HepG2 (cell line): ENCODE results near the gene MAPK14. TPM values are rescaled to one million over a fixed set of nuclear protein-coding genes. Genes with fewer than 3 reads are reported as not detected.

Source experiments
- ATAC-seq: fragments of 200-7000 bp; cut with Tn5 transposase; 3 replicates; pipeline ENCODE4 v1.9.1; 2020; ENCODE audit warnings: mild to moderate bottlenecking, moderate library complexity
- BruUV-seq: library from RNA; stranded (reverse); fragments of 400-500 nt; replicated peaks from 2 replicates; lab custom pipeline; 2021; lab: Mats Ljungman, UMichigan
- CTCF ChIA-PET: fragments of 300-600 bp; formaldehyde crosslinking; extraction: SDS; loops from one replicate; lab custom pipeline; 2021; ENCODE audit warnings: low total read pairs, inconsistent platforms, low intra/inter-chr PET ratio; lab: Yijun Ruan, JAX
- POLR2A ChIA-PET: fragments of 350-600 bp; sonication (Branson Sonifier 250); formaldehyde crosslinking; loops from one replicate; lab custom pipeline; 2020; ENCODE audit warnings: antibody characterized with exemption, inconsistent platforms; lab: Yijun Ruan, JAX
- DNase-seq: peaks from one replicate; pipeline ENCODE4 v3.0.0-alpha.2; 2015; ENCODE audit warnings: low spot score
- FAIRE-seq: peaks from 3 replicates; lab custom pipeline; 2011; peaks lifted over from hg19 to GRCh38; lab: Jason Lieb, UNC
- H2AFZ ChIP-seq: one replicate; pipeline ENCODE4 v1.6.1; 2011; ENCODE audit warnings: low read length, inconsistent platforms
- H3K27ac ChIP-seq: fragments of 300-600 bp; 3 replicates; pipeline ENCODE4 v1.8.0; 2011; ENCODE audit warnings: mixed run types, mild to moderate bottlenecking, mixed read lengths, low read length, inconsistent platforms; ENCODE audit not compliant: insufficient read depth; ENCODE audit errors: extremely low read length
- H3K27me3 ChIP-seq, 2 experiments: fragments of 200-600 bp in 1 of 2; 2 replicates in 1 of 2; 3 replicates in 1 of 2; pipeline versions ENCODE4 v1.6.0 to v1.8.0; 2011; ENCODE audit warnings: low read length in 2 of 2, mild to moderate bottlenecking in 2 of 2, moderate library complexity in 2 of 2, inconsistent platforms in 1 of 2; ENCODE audit not compliant: insufficient read depth in 2 of 2, control insufficient read depth in 1 of 2
- H3K36me3 ChIP-seq, 2 experiments: fragments of 200-600 bp in 1 of 2; replicated peaks in 1 of 2; 2 replicates in 1 of 2; 3 replicates in 1 of 2; pipeline versions ENCODE4 v1.5.1 to v1.8.0; 2011; ENCODE audit warnings: low read length in 2 of 2, inconsistent platforms in 1 of 2; ENCODE audit not compliant: insufficient read depth in 2 of 2, control insufficient read depth in 1 of 2
- H3K4me1 ChIP-seq: 2 replicates; pipeline ENCODE4 v1.5.1; 2012; ENCODE audit warnings: low read length, inconsistent platforms; ENCODE audit not compliant: insufficient read depth
- H3K4me2 ChIP-seq: 2 replicates; pipeline ENCODE4 v1.6.0; 2011; ENCODE audit warnings: low read depth, low read length, inconsistent platforms
- H3K4me3 ChIP-seq, 3 experiments: fragments of 200-600 bp in 1 of 3; sonication (generic), shearing (Covaris generic) in 1 of 3; replicated peaks in 1 of 3; 2 replicates each; pipeline ENCODE4 v1.5.1; 2011 to 2016; ENCODE audit warnings: low read length in 3 of 3, inconsistent platforms in 2 of 3, low read depth in 2 of 3, mild to moderate bottlenecking in 2 of 3, control low read depth in 1 of 3, mixed read lengths in 1 of 3; ENCODE audit not compliant: insufficient read depth in 1 of 3
- H3K79me2 ChIP-seq: one replicate; pipeline ENCODE4 v1.6.1; 2011; ENCODE audit warnings: low read length, inconsistent platforms; ENCODE audit not compliant: insufficient read depth
- H3K9ac ChIP-seq: 2 replicates; pipeline ENCODE4 v1.6.0; 2011; ENCODE audit warnings: mild to moderate bottlenecking, low read depth, low read length, inconsistent platforms; ENCODE audit not compliant: insufficient read depth
- H3K9me3 ChIP-seq: 2 replicates; pipeline ENCODE4 v1.5.1; 2012; ENCODE audit warnings: mild to moderate bottlenecking, low read length
- H4K20me1 ChIP-seq: 2 replicates; pipeline ENCODE4 v1.6.0; 2011; ENCODE audit warnings: inconsistent platforms, mild to moderate bottlenecking, low read length, moderate library complexity; ENCODE audit not compliant: insufficient read depth
- GRHL1 ChIP-seq: sonication (generic); formaldehyde crosslinking; conservative IDR thresholded peaks from 2 replicates; pipeline ENCODE4 v1.8.0; 2022; ENCODE audit warnings: missing genetic modification reagents
- HIVEP1 ChIP-seq: sonication (generic); formaldehyde crosslinking; IDR thresholded peaks from 2 replicates; pipeline ENCODE4 v1.4.0; 2020; ENCODE audit warnings: mild to moderate bottlenecking, missing genetic modification reagents
- NFIB ChIP-seq: sonication (generic); formaldehyde crosslinking; IDR thresholded peaks from 2 replicates; pipeline ENCODE4 v1.9.0; 2021; ENCODE audit warnings: missing genetic modification reagents, mild to moderate bottlenecking, borderline replicate concordance
- RFXANK ChIP-seq: IDR thresholded peaks from 2 replicates; pipeline ENCODE4 v1.6.1; 2016
- SCMH1 ChIP-seq: sonication (generic); formaldehyde crosslinking; IDR thresholded peaks from 2 replicates; pipeline ENCODE4 v1.9.0; 2021; ENCODE audit warnings: missing genetic modification reagents, mild to moderate bottlenecking, borderline replicate concordance
- SRSF9 ChIP-seq: fragments of 200-400 bp; formaldehyde crosslinking; IDR thresholded peaks from 2 replicates; pipeline ENCODE4 v1.6.1; 2018; ENCODE audit warnings: borderline replicate concordance, mild to moderate bottlenecking, low read depth, low read length; ENCODE audit not compliant: insufficient read depth, poor library complexity, severe bottlenecking
- TOPORS ChIP-seq: sonication (generic); formaldehyde crosslinking; IDR thresholded peaks from 2 replicates; pipeline ENCODE4 v1.8.0; 2023; ENCODE audit warnings: mild to moderate bottlenecking, missing genetic modification reagents
- XBP1 ChIP-seq: sonication (generic); formaldehyde crosslinking; IDR thresholded peaks from 2 replicates; pipeline ENCODE4 v1.5.0; 2020; ENCODE audit warnings: missing genetic modification reagents
- ZFAT ChIP-seq: sonication (generic); formaldehyde crosslinking; conservative IDR thresholded peaks from 2 replicates; pipeline ENCODE4 v1.8.1; 2023; ENCODE audit warnings: missing genetic modification reagents, inconsistent platforms
- ZFYVE20 ChIP-seq: sonication (generic); formaldehyde crosslinking; IDR thresholded peaks from 2 replicates; pipeline ENCODE4 v1.8.0; 2023; ENCODE audit warnings: low read depth, mild to moderate bottlenecking, moderate library complexity, missing genetic modification reagents, borderline replicate concordance
- ZMYM4 ChIP-seq: sonication (generic); formaldehyde crosslinking; IDR thresholded peaks from 2 replicates; pipeline ENCODE4 v1.8.1; 2023; ENCODE audit warnings: mild to moderate bottlenecking, missing genetic modification reagents
- WGBS: methylation state at CpG from one replicate; pipeline ENCODE4 v1.1.6; 2017; ENCODE audit warnings: low lambda C conversion rate; 5-methylcytosine and 5-hydroxymethylcytosine counted together
- in situ Hi-C: cut with HindIII; loops from 2 replicates; pipeline ENCODE4 v1.10.0; 2017; ENCODE audit warnings: low pct_unique_long_range_greater_than_20kb; ENCODE audit not compliant: extremely low pct_ligation_motif_present
- intact Hi-C: fragments of 100-400 bp; cut with micrococcal nuclease; formaldehyde crosslinking; loops from one replicate; pipeline ENCODE4 v1.10.0; 2022; ENCODE audit not compliant: unreplicated experiment
- polyA plus RNA-seq, 8 experiments: library from polyadenylated mRNA; depleted of rRNA in 3 of 8; stranded (reverse) in 7 of 8; unstranded in 1 of 8; fragments of >200 nt; fragmentation: Illumina TruSeq in 4 of 8; extraction: Trizol in 4 of 8; gene quantifications; 2 replicates each; pipeline versions ENCODE4 v1.2.1 to v1.2.3, GENCODE V29; 2011 to 2016; ENCODE audit warnings: low read depth in 4 of 8, missing spikeins in 1 of 8, mixed read lengths in 1 of 8; ENCODE audit not compliant: insufficient read depth in 1 of 8
- total RNA-seq, 5 experiments: library from RNA; depleted of rRNA; stranded (reverse); fragments of >200 nt; fragmentation: Illumina TruSeq; extraction: Trizol; gene quantifications; 2 replicates each; pipeline ENCODE4 v1.2.3, GENCODE V29; 2016; ENCODE audit warnings: low read depth in 1 of 5
- TF ChIP-seq, protein P1 (sequence below): sonication (generic); formaldehyde crosslinking; IDR thresholded peaks from 2 replicates; pipeline ENCODE4 v1.8.1; 2023; ENCODE audit warnings: missing genetic modification reagents, inconsistent platforms, borderline replicate concordance

Gene MAPK14
- total and polyA plus RNA-seq, 2 of the 13 experiments (the other 11 are each of a cell fraction or from before 2014, with no cell fraction given) = 66.3 to 67.3 TPM

DNA sequence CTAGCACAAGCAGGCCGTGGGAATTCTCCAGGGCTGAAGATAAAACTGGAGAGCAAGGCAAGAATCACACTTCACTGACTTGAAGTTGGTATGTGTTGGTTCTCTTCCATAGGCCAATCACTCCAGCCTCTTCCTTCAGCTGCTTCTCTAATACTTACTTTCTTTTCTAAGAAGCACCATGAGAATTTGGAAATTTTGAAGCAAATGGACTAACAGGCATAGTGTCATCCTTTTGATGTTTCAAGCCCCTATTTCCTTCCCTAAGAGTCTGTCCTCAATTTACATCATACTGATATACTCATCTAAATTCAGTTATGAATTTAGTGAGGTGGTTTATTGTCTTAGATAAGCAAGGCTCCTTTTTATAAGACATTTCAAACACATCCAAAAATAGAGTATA lies 27.2 kb upstream of the MAPK14 start:
- no peak for FAIRE-seq
- 0% methylated on average over 1 of the region's 1 CpG for WGBS
- ChIA-PET CTCF (no interaction called here), POLR2A (no interaction called here)
- TF ChIP-seq NFIB (CRISPR knock-in tag) = no peak
- no peak for TF ChIP-seq ZFAT
- no peak for TF ChIP-seq SCMH1 (CRISPR knock-in tag)
- no peak for TF ChIP-seq ZFYVE20 (CRISPR knock-in tag)
- no peak for TF ChIP-seq XBP1 (CRISPR knock-in tag)
- TF ChIP-seq SRSF9 = no peak
- no peak for TF ChIP-seq HIVEP1 (CRISPR knock-in tag)
- TF ChIP-seq RFXANK (CRISPR knock-in tag) = no peak
- no peak for TF ChIP-seq ZMYM4 (CRISPR knock-in tag)
- TF ChIP-seq GRHL1 (CRISPR knock-in tag) = no peak
- TF ChIP-seq TOPORS (CRISPR knock-in tag) = no peak
- TF ChIP-seq, protein P1, sequence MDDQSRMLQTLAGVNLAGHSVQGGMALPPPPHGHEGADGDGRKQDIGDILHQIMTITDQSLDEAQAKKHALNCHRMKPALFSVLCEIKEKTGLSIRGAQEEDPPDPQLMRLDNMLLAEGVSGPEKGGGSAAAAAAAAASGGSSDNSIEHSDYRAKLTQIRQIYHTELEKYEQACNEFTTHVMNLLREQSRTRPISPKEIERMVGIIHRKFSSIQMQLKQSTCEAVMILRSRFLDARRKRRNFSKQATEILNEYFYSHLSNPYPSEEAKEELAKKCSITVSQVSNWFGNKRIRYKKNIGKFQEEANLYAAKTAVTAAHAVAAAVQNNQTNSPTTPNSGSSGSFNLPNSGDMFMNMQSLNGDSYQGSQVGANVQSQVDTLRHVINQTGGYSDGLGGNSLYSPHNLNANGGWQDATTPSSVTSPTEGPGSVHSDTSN (CRISPR knock-in tag) = no peak
- Histone ChIP-seq H4K20me1 (no peaks in the 10 kb centered on the region), H3K79me2 (no peaks in the 10 kb centered on the region), H3K9ac (no peak overlapping the region), H3K36me3 (no peaks in the 10 kb centered on the region), H3K4me1 (no peaks in the 10 kb centered on the region), H2AFZ (no peak overlapping the region), H3K4me2 (no peak overlapping the region), H3K27ac (no peak overlapping the region), H3K9me3 (no peaks in the 10 kb centered on the region), H3K27me3 (peaks cover 0 to 11% of the 10 kb centered on the region in 2 experiments; a peak in 1 of 5 replicates), H3K4me3 (no peak overlapping the region)
- ATAC-seq = no peak
- BruUV-seq = no TSS peak
- DNase-seq = no peak
- in situ Hi-C loops (no loop called here), intact Hi-C loops (no loop called here)
